ENCODE measurements around the gene DNAH7. TPM values are rescaled to one million over a fixed set of nuclear protein-coding genes. Genes with fewer than 3 reads are reported as not detected.

DNAH7 gene
- total RNA-seq, 6 experiments from 2014 or later: 0.12 to 0.35 (median 0.26) TPM

DNA sequence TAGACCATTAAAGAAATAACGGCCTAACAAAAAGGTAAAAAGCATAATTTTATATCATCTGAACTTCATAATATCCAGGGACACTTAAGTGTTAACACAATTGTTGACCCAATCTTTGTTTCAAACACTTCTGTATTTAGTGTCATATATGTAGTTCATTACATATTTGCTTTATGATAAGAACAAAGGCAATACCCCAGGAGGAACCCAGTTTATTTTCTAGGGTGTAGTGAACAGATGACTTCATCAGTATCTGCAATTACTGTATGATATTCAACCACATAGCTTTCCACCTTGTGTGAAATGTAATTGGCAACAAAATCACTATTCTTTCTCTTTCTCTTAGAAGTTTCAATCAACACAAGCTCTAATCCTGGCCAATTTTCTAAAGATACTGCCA lies 233.8 kb downstream of the DNAH7 start:
- H3K36me3 ChIP-seq: no peaks in the 10 kb centered on the region
- H3K4me3 ChIP-seq: no peak overlapping the region
- DNase-seq (no peak), ATAC-seq (no peak)
- H3K9me3 ChIP-seq: no peaks in the 10 kb centered on the region
- no peak for TF ChIP-seq POLR2A (IDR thresholded peaks at IDR 0.05)
- TF ChIP-seq, protein P1, sequence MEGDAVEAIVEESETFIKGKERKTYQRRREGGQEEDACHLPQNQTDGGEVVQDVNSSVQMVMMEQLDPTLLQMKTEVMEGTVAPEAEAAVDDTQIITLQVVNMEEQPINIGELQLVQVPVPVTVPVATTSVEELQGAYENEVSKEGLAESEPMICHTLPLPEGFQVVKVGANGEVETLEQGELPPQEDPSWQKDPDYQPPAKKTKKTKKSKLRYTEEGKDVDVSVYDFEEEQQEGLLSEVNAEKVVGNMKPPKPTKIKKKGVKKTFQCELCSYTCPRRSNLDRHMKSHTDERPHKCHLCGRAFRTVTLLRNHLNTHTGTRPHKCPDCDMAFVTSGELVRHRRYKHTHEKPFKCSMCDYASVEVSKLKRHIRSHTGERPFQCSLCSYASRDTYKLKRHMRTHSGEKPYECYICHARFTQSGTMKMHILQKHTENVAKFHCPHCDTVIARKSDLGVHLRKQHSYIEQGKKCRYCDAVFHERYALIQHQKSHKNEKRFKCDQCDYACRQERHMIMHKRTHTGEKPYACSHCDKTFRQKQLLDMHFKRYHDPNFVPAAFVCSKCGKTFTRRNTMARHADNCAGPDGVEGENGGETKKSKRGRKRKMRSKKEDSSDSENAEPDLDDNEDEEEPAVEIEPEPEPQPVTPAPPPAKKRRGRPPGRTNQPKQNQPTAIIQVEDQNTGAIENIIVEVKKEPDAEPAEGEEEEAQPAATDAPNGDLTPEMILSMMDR (IDR thresholded peaks at IDR 0.05): no peak
- intact Hi-C loops (cut with DNase I): no loop called here
- H3K4me1 ChIP-seq: no peaks in the 10 kb centered on the region
- no peak overlapping the region for H3K27ac ChIP-seq
- peaks cover 0 to 5% of the 10 kb centered on the region in 2 donors for H3K27me3 ChIP-seq
- 45% methylated on average over 1 of the region's 1 CpG for WGBS (ENCODE audit: insufficient coverage, low coverage, low lambda C conversion rate, missing lambda C conversion rate)

DNA sequence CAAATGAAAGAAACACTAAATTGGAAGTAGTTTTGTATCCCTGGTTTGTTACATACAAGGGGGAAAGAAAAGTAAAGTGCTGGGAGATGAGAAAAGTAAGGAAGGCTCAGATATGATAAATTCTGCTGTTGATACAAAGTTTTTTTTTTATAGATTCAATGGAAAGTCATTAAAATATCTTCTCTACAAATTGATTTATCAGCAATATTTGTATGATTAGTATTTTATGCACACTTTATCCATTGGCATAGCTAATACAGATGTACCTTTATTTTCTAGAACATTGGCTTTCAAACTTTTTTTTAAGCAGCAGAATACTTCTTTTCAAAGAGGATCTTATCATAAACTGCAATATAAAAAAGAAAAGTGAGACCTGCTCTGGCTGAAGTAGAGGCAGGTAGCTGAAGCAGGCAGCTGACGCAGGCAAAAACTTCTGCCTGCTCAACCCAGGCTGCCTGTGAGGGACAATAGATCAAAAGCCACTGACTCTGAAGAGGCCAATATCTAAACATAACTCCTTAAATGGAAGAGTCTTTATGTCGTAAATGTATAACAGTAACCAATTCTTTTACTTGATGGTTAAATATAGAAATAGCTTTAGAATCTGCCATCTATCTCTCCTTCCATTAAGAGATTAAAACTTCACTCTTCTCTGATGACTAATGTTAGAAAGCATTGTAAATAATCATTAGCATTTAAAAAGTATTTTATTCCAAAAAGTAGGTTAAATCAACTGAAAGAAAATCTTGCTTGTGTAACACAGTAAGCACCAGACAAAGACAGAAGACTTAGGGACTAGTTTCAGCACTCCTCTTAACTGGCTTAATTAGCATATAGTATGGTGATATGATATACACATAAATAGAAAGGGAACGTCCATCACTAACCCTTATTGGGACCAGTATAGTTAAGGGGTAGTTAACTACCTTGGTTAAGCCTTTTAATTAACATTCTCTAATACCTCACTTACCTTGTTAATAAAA lies 237.4 kb downstream of the DNAH7 start:
- 43% methylated on average over 3 of the region's 3 CpGs for WGBS (ENCODE audit: insufficient coverage, low coverage, low lambda C conversion rate, missing lambda C conversion rate)
- DNase-seq (no peak), ATAC-seq (no peak)
- Histone ChIP-seq H3K27me3 (no peaks in the 10 kb centered on the region), H3K4me1 (no peaks in the 10 kb centered on the region), H3K4me3 (no peak overlapping the region), H3K36me3 (no peaks in the 10 kb centered on the region), H3K9me3 (no peaks in the 10 kb centered on the region), H3K27ac (no peak overlapping the region)
- TF ChIP-seq, protein P1 (IDR thresholded peaks at IDR 0.05): no peak
- TF ChIP-seq POLR2A (IDR thresholded peaks at IDR 0.05): no peak
- intact Hi-C loops (cut with DNase I): no loop called here

DNA sequence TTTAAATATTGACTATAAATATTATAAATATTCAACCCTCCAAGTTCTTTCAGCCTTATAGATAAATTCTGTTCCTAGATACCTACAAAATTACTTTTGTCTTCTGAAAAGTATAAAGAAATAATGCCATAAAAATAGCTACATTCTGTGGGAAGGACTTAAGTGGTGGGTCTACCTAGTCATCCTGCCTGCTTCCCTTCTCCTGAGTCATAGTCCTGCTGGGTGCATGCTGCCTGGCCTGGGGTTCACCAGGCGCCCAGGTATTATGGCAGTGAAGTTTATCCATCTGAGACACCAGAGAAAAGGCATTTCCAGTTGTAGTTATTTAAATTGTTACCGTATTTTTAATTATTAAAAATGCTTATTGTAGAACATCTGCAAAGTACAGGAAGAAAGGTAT lies 244.2 kb downstream of the DNAH7 start:
- no peak overlapping the region for H3K4me3 ChIP-seq
- TF ChIP-seq, protein P1 (IDR thresholded peaks at IDR 0.05): no peak
- TF ChIP-seq POLR2A (IDR thresholded peaks at IDR 0.05): no peak
- H3K4me1 ChIP-seq: no peaks in the 10 kb centered on the region
- ATAC-seq (no peak), DNase-seq (no peak)
- H3K36me3 ChIP-seq: no peaks in the 10 kb centered on the region
- 45% methylated on average over 2 of the region's 2 CpGs for WGBS (ENCODE audit: insufficient coverage, low coverage, low lambda C conversion rate, missing lambda C conversion rate)
- intact Hi-C loops (cut with DNase I): no loop called here
- H3K27me3 ChIP-seq: no peaks in the 10 kb centered on the region
- H3K27ac ChIP-seq: no peak overlapping the region
- H3K9me3 ChIP-seq: no peaks in the 10 kb centered on the region

DNA sequence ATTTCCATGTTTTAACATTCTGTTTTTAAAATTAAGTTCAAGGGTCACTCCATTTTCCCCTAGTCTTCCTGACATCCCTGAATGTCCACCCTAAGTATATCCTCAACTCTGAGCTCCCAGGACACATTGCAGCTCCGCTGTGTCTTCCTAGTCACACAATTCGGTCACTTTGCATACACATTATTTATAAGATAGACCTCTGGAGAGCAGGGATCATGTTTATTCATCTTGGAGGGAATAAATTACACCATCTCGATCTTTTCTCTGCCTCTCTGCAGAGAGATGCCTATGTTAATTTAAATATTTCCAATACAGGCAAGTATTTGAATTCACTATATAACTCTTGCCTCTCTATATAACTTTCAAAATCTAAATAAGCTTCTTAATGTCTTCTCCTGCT lies 245.4 kb downstream of the DNAH7 start:
- no peaks in the 10 kb centered on the region for H3K27me3 ChIP-seq
- intact Hi-C loops (cut with DNase I): no loop called here
- DNase-seq: no peak
- H3K9me3 ChIP-seq: no peaks in the 10 kb centered on the region
- no peak overlapping the region for H3K27ac ChIP-seq
- no peaks in the 10 kb centered on the region for H3K36me3 ChIP-seq
- H3K4me3 ChIP-seq: no peak overlapping the region
- WGBS (ENCODE audit: insufficient coverage, low coverage, low lambda C conversion rate, missing lambda C conversion rate): 42% methylated on average over 3 of the region's 3 CpGs
- H3K4me1 ChIP-seq: no peaks in the 10 kb centered on the region
- TF ChIP-seq, protein P1 (IDR thresholded peaks at IDR 0.05): no peak
- no peak for TF ChIP-seq POLR2A (IDR thresholded peaks at IDR 0.05)
- no peak for ATAC-seq
